ENCODE measurements around the gene GPR3.

DNA sequence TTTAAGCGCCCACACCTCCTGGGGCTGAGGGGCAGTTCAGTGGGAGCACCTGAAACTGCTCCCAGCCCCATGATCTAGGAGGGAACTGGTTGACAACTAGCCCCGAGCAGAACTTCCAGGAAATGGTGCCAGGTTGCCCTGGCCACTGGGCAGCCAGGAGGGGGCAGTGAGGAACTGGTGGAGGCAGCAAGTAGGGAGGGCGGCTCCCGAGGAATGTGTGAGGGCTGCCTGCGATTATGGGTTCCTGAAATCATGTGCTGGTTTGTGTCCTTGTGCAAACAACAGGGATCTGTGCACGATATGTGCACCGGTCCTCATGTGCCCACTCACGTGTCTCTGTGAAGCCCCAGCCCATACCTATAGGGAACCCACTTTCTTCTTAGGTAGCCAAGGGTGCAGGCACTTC is 9.9 kb downstream of the GPR3 start:
- TF ChIP-seq, protein P1, sequence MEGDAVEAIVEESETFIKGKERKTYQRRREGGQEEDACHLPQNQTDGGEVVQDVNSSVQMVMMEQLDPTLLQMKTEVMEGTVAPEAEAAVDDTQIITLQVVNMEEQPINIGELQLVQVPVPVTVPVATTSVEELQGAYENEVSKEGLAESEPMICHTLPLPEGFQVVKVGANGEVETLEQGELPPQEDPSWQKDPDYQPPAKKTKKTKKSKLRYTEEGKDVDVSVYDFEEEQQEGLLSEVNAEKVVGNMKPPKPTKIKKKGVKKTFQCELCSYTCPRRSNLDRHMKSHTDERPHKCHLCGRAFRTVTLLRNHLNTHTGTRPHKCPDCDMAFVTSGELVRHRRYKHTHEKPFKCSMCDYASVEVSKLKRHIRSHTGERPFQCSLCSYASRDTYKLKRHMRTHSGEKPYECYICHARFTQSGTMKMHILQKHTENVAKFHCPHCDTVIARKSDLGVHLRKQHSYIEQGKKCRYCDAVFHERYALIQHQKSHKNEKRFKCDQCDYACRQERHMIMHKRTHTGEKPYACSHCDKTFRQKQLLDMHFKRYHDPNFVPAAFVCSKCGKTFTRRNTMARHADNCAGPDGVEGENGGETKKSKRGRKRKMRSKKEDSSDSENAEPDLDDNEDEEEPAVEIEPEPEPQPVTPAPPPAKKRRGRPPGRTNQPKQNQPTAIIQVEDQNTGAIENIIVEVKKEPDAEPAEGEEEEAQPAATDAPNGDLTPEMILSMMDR (IDR thresholded peaks at IDR 0.05): peak; percentile 65 to 69 (median 66)
- TF ChIP-seq POLR2A (IDR thresholded peaks at IDR 0.05): no peak
